HG03066 (cell line): ENCODE measurements around the gene UACA.
A peak's percentile ranks its signal among the peaks of the same experiment; 100 is the strongest.
"Not testable (repeated sequence)": the region's sequence is repeated elsewhere in the genome, so short reads cannot be mapped to it uniquely, and the experiment has no call there.

ENCODE experiments used
- ATAC-seq: cut with Tn5 transposase; IDR thresholded peaks from one replicate; pipeline ENCODE4 v1.9.1; 2021; ENCODE audit warnings: low read depth; ENCODE audit not compliant: unreplicated experiment

The UACA gene

GRCh38 chr15:70679919-70680231 is 83.5 kb downstream of the UACA start:
- ATAC-seq = no peak

- ATAC-seq = no peak
Observed at GRCh38 chr15:70672081-70672480, 91.3 kb downstream of the UACA start.

- no peak for ATAC-seq
Observed at GRCh38 chr15:70670680-70671079, 92.7 kb downstream of the UACA start.

- ATAC-seq = no peak
Observed at GRCh38 chr15:70669966-70670658, 93.2 kb downstream of the UACA start.

GRCh38 chr15:70669006-70669602 is 94.3 kb downstream of the UACA start:
- peak; percentile 73 for ATAC-seq

GRCh38 chr15:70665599-70665998 is 97.8 kb downstream of the UACA start:
- ATAC-seq = no peak

GRCh38 chr15:70664494-70664893 is 98.9 kb downstream of the UACA start:
- ATAC-seq = no peak

- not testable (repeated sequence) for ATAC-seq
Observed at GRCh38 chr15:70663069-70663468, 100.3 kb downstream of the UACA start.

- no peak for ATAC-seq
Observed at GRCh38 chr15:70659662-70660061, 103.7 kb downstream of the UACA start.

- ATAC-seq = no peak
Observed at GRCh38 chr15:70658641-70659040, 104.7 kb downstream of the UACA start.

- no peak for ATAC-seq
Observed at GRCh38 chr15:70653426-70653825, 109.9 kb downstream of the UACA start.

- no peak for ATAC-seq
Observed at GRCh38 chr15:70652341-70652740, 111.0 kb downstream of the UACA start.

GRCh38 chr15:70651303-70651845 is 112.0 kb downstream of the UACA start:
- no peak for ATAC-seq

GRCh38 chr15:70650567-70651302 is 112.6 kb downstream of the UACA start:
- ATAC-seq = no peak

- ATAC-seq = no peak
Observed at GRCh38 chr15:70647396-70647795, 116.0 kb downstream of the UACA start.

- no peak for ATAC-seq
Observed at GRCh38 chr15:70646169-70646568, 117.2 kb downstream of the UACA start.

GRCh38 chr15:70643783-70644125 is 119.6 kb downstream of the UACA start:
- no peak for ATAC-seq

GRCh38 chr15:70643106-70643782 is 120.1 kb downstream of the UACA start:
- ATAC-seq = no peak

GRCh38 chr15:70636540-70637165 is 126.7 kb downstream of the UACA start:
- no peak for ATAC-seq

GRCh38 chr15:70635895-70636294 is 127.5 kb downstream of the UACA start:
- ATAC-seq = no peak

GRCh38 chr15:70633991-70634390 is 129.4 kb downstream of the UACA start:
- ATAC-seq = no peak
